ENCODE measurements around the gene ANKRD9. TPM values are rescaled to one million over a fixed set of nuclear protein-coding genes. Genes with fewer than 3 reads are reported as not detected.
"Not testable (repeated sequence)": the region's sequence is repeated elsewhere in the genome, so short reads cannot be mapped to it uniquely, and the experiment has no call there.

Gene ANKRD9
- total RNA-seq, 2 experiments from 2014 or later = 8.8 to 9.4 TPM

- ATAC-seq (ENCODE audit: low read depth) = peak; percentile 21
- Mint-ChIP-seq H3K27ac (peak overlapping the region; percentile 89), H3K4me1 (peaks cover 21% of the 10 kb centered on the region), H3K36me3 (no peaks in the 10 kb centered on the region), H3K4me3 (peak overlapping the region; percentile 92), H3K9me3 (no peaks in the 10 kb centered on the region), H3K27me3 (no peaks in the 10 kb centered on the region)
- POLR2A ChIA-PET = interaction anchor here (0.5 to 1.9 kb wide), 11 partner anchors 15 to 653 kb away, joined by 3 to 19 read pairs (median 4); partner anchors contain the start of genes ANKRD9 and DYNC1H1
- DNase-seq = no peak
These were observed 15.8 kb upstream of the ANKRD9 start for GRCh38 chr14:102525219-102525928.

- Mint-ChIP-seq H3K27me3 (no peaks in the 10 kb centered on the region), H3K9me3 (no peaks in the 10 kb centered on the region), H3K27ac (peak overlapping the region; percentile 89), H3K4me3 (peak overlapping the region; percentile 92), H3K4me1 (peaks cover 21% of the 10 kb centered on the region), H3K36me3 (no peaks in the 10 kb centered on the region)
- ATAC-seq (ENCODE audit: low read depth) (peak; percentile 99), DNase-seq (peak; percentile 100)
- POLR2A ChIA-PET = interaction anchor here (0.5 to 1.9 kb wide), 12 partner anchors 15 to 652 kb away, joined by 3 to 19 read pairs (median 4); partner anchors contain the start of genes ANKRD9 and DYNC1H1
These were observed 15.1 kb upstream of the ANKRD9 start for GRCh38 chr14:102524451-102525218.

- Mint-ChIP-seq H3K4me1 (peaks cover 21% of the 10 kb centered on the region), H3K9me3 (no peaks in the 10 kb centered on the region), H3K27ac (peak overlapping the region; percentile 28)
These were observed 14.2 kb upstream of the ANKRD9 start for GRCh38 chr14:102523569-102524450.

GRCh38 chr14:102523200-102523568, 13.6 kb upstream of the ANKRD9 start:
- Mint-ChIP-seq H3K27ac (peak overlapping the region; percentile 83), H3K4me1 (peaks cover 21% of the 10 kb centered on the region), H3K9me3 (no peaks in the 10 kb centered on the region), H3K36me3 (no peaks in the 10 kb centered on the region), H3K27me3 (peaks cover 1% of the 10 kb centered on the region), H3K4me3 (peak overlapping the region; percentile 81)
- ATAC-seq (ENCODE audit: low read depth) (no peak), DNase-seq (no peak)
- POLR2A ChIA-PET = interaction anchor here (0.5 to 0.8 kb wide), 4 partner anchors 68 to 206 kb away, joined by 3 to 4 read pairs (median 3); partner anchors contain the start of genes CINP and TECPR2

More at GRCh38 chr14:102523569-102524450, 14.2 kb upstream of the ANKRD9 start:
- no peaks in the 10 kb centered on the region for H3K27me3 Mint-ChIP-seq
- H3K36me3 Mint-ChIP-seq = no peaks in the 10 kb centered on the region
- DNase-seq (no peak), ATAC-seq (ENCODE audit: low read depth) (no peak)
- peak overlapping the region; percentile 92 for H3K4me3 Mint-ChIP-seq
- POLR2A ChIA-PET = interaction anchor here (0.5 to 1.9 kb wide), 11 partner anchors 14 to 251 kb away, joined by 3 to 19 read pairs (median 4); partner anchors contain the start of genes ANKRD9, CINP and TECPR2

GRCh38 chr14:102519709-102520108, 10.1 kb upstream of the ANKRD9 start:
- not testable (repeated sequence) for H3K27ac Mint-ChIP-seq; DNase-seq; H3K4me3 Mint-ChIP-seq; H3K9me3 Mint-ChIP-seq; ATAC-seq (ENCODE audit: low read depth); H3K36me3 Mint-ChIP-seq
- Mint-ChIP-seq H3K27me3 (peaks cover 14% of the 10 kb centered on the region), H3K4me1 (peaks cover 13% of the 10 kb centered on the region)
- POLR2A ChIA-PET = interaction anchor here (0.6 kb wide), 1 partner anchor 59 kb away, joined by 3 read pairs; no protein-coding TSS in a partner anchor

GRCh38 chr14:102518063-102518648, 8.6 kb upstream of the ANKRD9 start:
- POLR2A ChIA-PET = interaction anchor here (1.2 kb wide), 1 partner anchor 198 kb away, joined by 3 read pairs; no protein-coding TSS in a partner anchor
- DNase-seq (no peak), ATAC-seq (ENCODE audit: low read depth) (no peak)
- no peaks in the 10 kb centered on the region for H3K9me3 Mint-ChIP-seq
- H3K27ac Mint-ChIP-seq = peak overlapping the region; percentile 88
- H3K4me1 Mint-ChIP-seq = peaks cover 9% of the 10 kb centered on the region
- H3K4me3 Mint-ChIP-seq = peak overlapping the region; percentile 81
- no peaks in the 10 kb centered on the region for H3K36me3 Mint-ChIP-seq
- peaks cover 14% of the 10 kb centered on the region for H3K27me3 Mint-ChIP-seq

GRCh38 chr14:102517392-102518062, 8.0 kb upstream of the ANKRD9 start:
- Mint-ChIP-seq H3K36me3 (no peaks in the 10 kb centered on the region), H3K27me3 (peaks cover 14% of the 10 kb centered on the region), H3K4me3 (peak overlapping the region; percentile 81), H3K4me1 (peaks cover 4% of the 10 kb centered on the region), H3K9me3 (no peaks in the 10 kb centered on the region), H3K27ac (peak overlapping the region; percentile 88)
- POLR2A ChIA-PET = interaction anchor here (1.2 kb wide), 1 partner anchor 197 kb away, joined by 3 read pairs; no protein-coding TSS in a partner anchor
- peak; percentile 7 for ATAC-seq (ENCODE audit: low read depth)
- peak; percentile 60 for DNase-seq

GRCh38 chr14:102516531-102517391, 7.2 kb upstream of the ANKRD9 start:
- ATAC-seq (ENCODE audit: low read depth) (peak; percentile 75), DNase-seq (peak; percentile 85)
- Mint-ChIP-seq H3K36me3 (no peaks in the 10 kb centered on the region), H3K27me3 (peaks cover 14% of the 10 kb centered on the region), H3K4me1 (peaks cover 4% of the 10 kb centered on the region), H3K4me3 (peak overlapping the region; percentile 86), H3K27ac (peak overlapping the region; percentile 77), H3K9me3 (no peaks in the 10 kb centered on the region)
- POLR2A ChIA-PET = interaction anchor here (0.6 to 1.0 kb wide), 3 partner anchors 16 to 154 kb away, joined by 3 to 5 read pairs (median 3); no protein-coding TSS in a partner anchor

GRCh38 chr14:102514987-102515733, 5.6 kb upstream of the ANKRD9 start:
- H3K9me3 Mint-ChIP-seq = no peaks in the 10 kb centered on the region
- no peak overlapping the region for H3K27ac Mint-ChIP-seq
- DNase-seq = no peak
- POLR2A ChIA-PET = no interaction called here
- no peaks in the 10 kb centered on the region for H3K36me3 Mint-ChIP-seq
- H3K27me3 Mint-ChIP-seq = peaks cover 14% of the 10 kb centered on the region
- peaks cover 8% of the 10 kb centered on the region for H3K4me1 Mint-ChIP-seq
- H3K4me3 Mint-ChIP-seq = no peak overlapping the region
- ATAC-seq (ENCODE audit: low read depth) = no peak

GRCh38 chr14:102513899-102514772, 4.6 kb upstream of the ANKRD9 start:
- POLR2A ChIA-PET = interaction anchor here (0.6 kb wide), 1 partner anchor 132 kb away, joined by 3 read pairs; no protein-coding TSS in a partner anchor
- no peaks in the 10 kb centered on the region for H3K36me3 Mint-ChIP-seq

More at GRCh38 chr14:102513899-102514772, 4.6 kb upstream of the ANKRD9 start:
- no peak overlapping the region for H3K27ac Mint-ChIP-seq
- no peak for ATAC-seq (ENCODE audit: low read depth)
- peaks cover 14% of the 10 kb centered on the region for H3K27me3 Mint-ChIP-seq
- DNase-seq = no peak
- no peaks in the 10 kb centered on the region for H3K9me3 Mint-ChIP-seq
- H3K4me1 Mint-ChIP-seq = peaks cover 8% of the 10 kb centered on the region
- no peak overlapping the region for H3K4me3 Mint-ChIP-seq
